ENCODE measurements around the gene ACTR5.

Gene ACTR5

GRCh38 chr20:38748097-38748860 lies at the start of gene ACTR5:
Gene ACTR5 (plus strand): TSS chr20:38748460. CDS start chr20:38748479, 19 bp downstream.
- no peaks in the 10 kb centered on the region; the same call in 1 of the 2 replicates for H3K27me3 ChIP-seq (ENCODE audit: control insufficient read depth, insufficient read depth, low read length)
- H3K27ac ChIP-seq (ENCODE audit: low read length) = no peak within 1 kb of the TSS
- H3K4me3 ChIP-seq (ENCODE audit: low read length) = peak within 1 kb of the TSS; percentile 99
- DNase-seq (ENCODE audit: low read depth, low spot score) = peak; percentile 64
- no CpG with 5 or more reads among the region's 84 CpGs for WGBS (ENCODE audit: insufficient coverage, insufficient read length)
- no peaks in the 10 kb centered on the region for H3K36me3 ChIP-seq (ENCODE audit: control insufficient read depth, insufficient read depth, low read length)
- H3K4me1 ChIP-seq (ENCODE audit: control insufficient read depth, insufficient read depth, low read length) = peaks cover 6% of the 10 kb centered on the region
- no peaks in the 10 kb centered on the region for H3K9me3 ChIP-seq (ENCODE audit: control insufficient read depth, insufficient read depth, low read length)

GRCh38 chr20:38698541-38698940 lies 49.7 kb upstream of the ACTR5 start:
- no peak for DNase-seq (ENCODE audit: low read depth, low spot score)
- Histone ChIP-seq H3K4me1 (ENCODE audit: control insufficient read depth, insufficient read depth, low read length) (peaks cover 2% of the 10 kb centered on the region), H3K27me3 (ENCODE audit: control insufficient read depth, insufficient read depth, low read length) (no peaks in the 10 kb centered on the region), H3K4me3 (ENCODE audit: low read length) (no peak overlapping the region), H3K27ac (ENCODE audit: low read length) (no peak overlapping the region), H3K9me3 (ENCODE audit: control insufficient read depth, insufficient read depth, low read length) (no peaks in the 10 kb centered on the region), H3K36me3 (ENCODE audit: control insufficient read depth, insufficient read depth, low read length) (no peaks in the 10 kb centered on the region)
- no CpG with 5 or more reads among the region's 15 CpGs for WGBS (ENCODE audit: insufficient coverage, insufficient read length)

GRCh38 chr20:38700141-38700540 lies 48.1 kb upstream of the ACTR5 start:
- no peaks in the 10 kb centered on the region for H3K36me3 ChIP-seq (ENCODE audit: control insufficient read depth, insufficient read depth, low read length)
- no CpG with 5 or more reads among the region's 4 CpGs for WGBS (ENCODE audit: insufficient coverage, insufficient read length)
- H3K4me3 ChIP-seq (ENCODE audit: low read length) = no peak overlapping the region
- H3K27me3 ChIP-seq (ENCODE audit: control insufficient read depth, insufficient read depth, low read length) = no peaks in the 10 kb centered on the region
- no peak overlapping the region for H3K27ac ChIP-seq (ENCODE audit: low read length)
- DNase-seq (ENCODE audit: low read depth, low spot score) = no peak
- H3K4me1 ChIP-seq (ENCODE audit: control insufficient read depth, insufficient read depth, low read length) = peaks cover 2% of the 10 kb centered on the region
- H3K9me3 ChIP-seq (ENCODE audit: control insufficient read depth, insufficient read depth, low read length) = no peaks in the 10 kb centered on the region

DNA sequence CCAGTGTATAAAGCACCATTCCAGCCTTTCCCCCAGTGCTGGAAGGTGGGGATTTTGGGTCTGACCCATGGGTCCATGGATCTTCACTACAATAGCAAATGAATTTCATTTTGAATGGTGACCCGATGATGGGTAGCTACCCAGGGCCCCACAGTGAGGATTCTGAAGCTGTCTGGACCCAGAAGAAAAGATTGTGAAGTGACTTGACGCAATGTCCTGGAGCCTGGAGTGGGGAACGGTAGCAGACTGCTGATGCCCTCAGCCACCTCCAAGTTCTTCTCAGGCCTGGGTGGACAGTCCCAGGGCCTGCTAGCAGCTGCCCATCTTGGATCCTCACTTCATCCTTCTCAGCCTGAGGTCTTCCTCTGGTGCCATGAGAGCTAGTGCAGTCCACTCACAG lies 47.3 kb upstream of the ACTR5 start:
- no peaks in the 10 kb centered on the region for H3K9me3 ChIP-seq (ENCODE audit: control insufficient read depth, insufficient read depth, low read length)
- no peaks in the 10 kb centered on the region for H3K27me3 ChIP-seq (ENCODE audit: control insufficient read depth, insufficient read depth, low read length)
- no peak for DNase-seq (ENCODE audit: low read depth, low spot score)
- peaks cover 2% of the 10 kb centered on the region for H3K4me1 ChIP-seq (ENCODE audit: control insufficient read depth, insufficient read depth, low read length)
- WGBS (ENCODE audit: insufficient coverage, insufficient read length) = no CpG with 5 or more reads among the region's 3 CpGs
- H3K27ac ChIP-seq (ENCODE audit: low read length) = no peak overlapping the region
- H3K36me3 ChIP-seq (ENCODE audit: control insufficient read depth, insufficient read depth, low read length) = no peaks in the 10 kb centered on the region
- H3K4me3 ChIP-seq (ENCODE audit: low read length) = no peak overlapping the region

- Histone ChIP-seq H3K27ac (ENCODE audit: low read length) (no peak overlapping the region), H3K36me3 (ENCODE audit: control insufficient read depth, insufficient read depth, low read length) (no peaks in the 10 kb centered on the region), H3K4me3 (ENCODE audit: low read length) (no peak overlapping the region), H3K4me1 (ENCODE audit: control insufficient read depth, insufficient read depth, low read length) (peaks cover 2% of the 10 kb centered on the region), H3K27me3 (ENCODE audit: control insufficient read depth, insufficient read depth, low read length) (no peaks in the 10 kb centered on the region), H3K9me3 (ENCODE audit: control insufficient read depth, insufficient read depth, low read length) (no peaks in the 10 kb centered on the region)
- no peak for DNase-seq (ENCODE audit: low read depth, low spot score)
- no CpG with 5 or more reads among the region's 3 CpGs for WGBS (ENCODE audit: insufficient coverage, insufficient read length)
These were observed 44.7 kb upstream of the ACTR5 start for GRCh38 chr20:38703526-38703925.

DNA sequence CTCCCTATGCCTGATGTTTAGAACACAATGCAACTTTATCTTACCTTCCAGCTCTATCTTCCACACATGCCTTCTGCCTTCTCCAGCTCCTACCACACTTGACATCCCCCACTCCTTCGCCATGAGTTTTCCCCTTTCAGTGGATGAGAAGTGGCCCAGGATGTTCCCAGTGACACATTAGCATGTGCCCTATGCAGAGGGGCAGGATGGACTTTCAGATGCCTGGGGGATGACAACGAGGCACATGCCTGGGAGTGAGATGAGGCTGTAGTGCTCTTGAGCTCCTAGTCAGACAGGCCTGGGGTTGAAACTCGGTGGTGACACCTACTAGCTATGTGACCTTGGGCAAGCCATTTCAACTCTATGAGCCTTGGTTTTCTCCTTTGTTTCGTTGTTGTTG lies 44.1 kb upstream of the ACTR5 start:
- WGBS (ENCODE audit: insufficient coverage, insufficient read length) = no CpG with 5 or more reads among the region's 4 CpGs

GRCh38 chr20:38706509-38706908 lies 41.8 kb upstream of the ACTR5 start:
- no CpG with 5 or more reads among the region's 7 CpGs for WGBS (ENCODE audit: insufficient coverage, insufficient read length)
- no peak for DNase-seq (ENCODE audit: low read depth, low spot score)
- H3K36me3 ChIP-seq (ENCODE audit: control insufficient read depth, insufficient read depth, low read length) = no peaks in the 10 kb centered on the region
- no peaks in the 10 kb centered on the region for H3K9me3 ChIP-seq (ENCODE audit: control insufficient read depth, insufficient read depth, low read length)
- H3K27me3 ChIP-seq (ENCODE audit: control insufficient read depth, insufficient read depth, low read length) = no peaks in the 10 kb centered on the region
- H3K4me3 ChIP-seq (ENCODE audit: low read length) = no peak overlapping the region
- no peak overlapping the region for H3K27ac ChIP-seq (ENCODE audit: low read length)
- no peaks in the 10 kb centered on the region; the same call in 1 of the 2 replicates for H3K4me1 ChIP-seq (ENCODE audit: control insufficient read depth, insufficient read depth, low read length)

More for the DNA sequence above, 44.1 kb upstream of the ACTR5 start:
- Histone ChIP-seq H3K4me3 (ENCODE audit: low read length) (no peak overlapping the region), H3K36me3 (ENCODE audit: control insufficient read depth, insufficient read depth, low read length) (no peaks in the 10 kb centered on the region), H3K4me1 (ENCODE audit: control insufficient read depth, insufficient read depth, low read length) (peaks cover 2% of the 10 kb centered on the region), H3K27me3 (ENCODE audit: control insufficient read depth, insufficient read depth, low read length) (no peaks in the 10 kb centered on the region), H3K27ac (ENCODE audit: low read length) (no peak overlapping the region), H3K9me3 (ENCODE audit: control insufficient read depth, insufficient read depth, low read length) (no peaks in the 10 kb centered on the region)
- no peak for DNase-seq (ENCODE audit: low read depth, low spot score)

DNA sequence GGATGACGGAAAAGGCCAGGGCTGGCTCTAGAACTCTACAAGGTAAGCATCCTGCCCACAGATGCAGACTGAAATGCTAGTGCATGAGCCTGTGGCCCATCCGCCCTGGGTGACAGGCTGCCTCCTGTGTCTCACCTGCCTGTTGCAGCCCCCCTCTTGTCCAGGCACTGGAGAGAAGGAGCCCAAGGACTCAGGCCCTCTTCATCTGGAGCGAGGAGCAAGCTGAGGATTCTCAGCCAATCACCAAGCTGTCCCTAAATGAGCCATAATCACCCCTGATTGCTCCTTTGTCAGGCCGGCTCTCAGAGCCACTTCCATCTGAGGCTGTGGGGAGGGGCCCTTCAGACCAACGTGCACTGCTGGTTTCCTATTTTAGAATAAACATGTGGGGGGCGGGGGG lies 34.0 kb upstream of the ACTR5 start:
- H3K4me1 ChIP-seq (ENCODE audit: control insufficient read depth, insufficient read depth, low read length) = peaks cover 2% of the 10 kb centered on the region; the same call in 1 of the 2 replicates
- no peak for DNase-seq (ENCODE audit: low read depth, low spot score)
- no peaks in the 10 kb centered on the region for H3K9me3 ChIP-seq (ENCODE audit: control insufficient read depth, insufficient read depth, low read length)
- no peak overlapping the region for H3K4me3 ChIP-seq (ENCODE audit: low read length)
- no peaks in the 10 kb centered on the region for H3K36me3 ChIP-seq (ENCODE audit: control insufficient read depth, insufficient read depth, low read length)
- H3K27ac ChIP-seq (ENCODE audit: low read length) = no peak overlapping the region
- no CpG with 5 or more reads among the region's 6 CpGs for WGBS (ENCODE audit: insufficient coverage, insufficient read length)
- H3K27me3 ChIP-seq (ENCODE audit: control insufficient read depth, insufficient read depth, low read length) = no peaks in the 10 kb centered on the region; the same call in 1 of the 2 replicates

GRCh38 chr20:38715646-38716045 lies 32.6 kb upstream of the ACTR5 start:
- Histone ChIP-seq H3K4me1 (ENCODE audit: control insufficient read depth, insufficient read depth, low read length) (peaks cover 2% of the 10 kb centered on the region; the same call in 1 of the 2 replicates), H3K4me3 (ENCODE audit: low read length) (no peak overlapping the region), H3K9me3 (ENCODE audit: control insufficient read depth, insufficient read depth, low read length) (no peaks in the 10 kb centered on the region), H3K27ac (ENCODE audit: low read length) (no peak overlapping the region), H3K27me3 (ENCODE audit: control insufficient read depth, insufficient read depth, low read length) (peaks cover 8% of the 10 kb centered on the region; the same call in 1 of the 2 replicates), H3K36me3 (ENCODE audit: control insufficient read depth, insufficient read depth, low read length) (no peaks in the 10 kb centered on the region)
- no CpG with 5 or more reads among the region's 10 CpGs for WGBS (ENCODE audit: insufficient coverage, insufficient read length)
- DNase-seq (ENCODE audit: low read depth, low spot score) = no peak

GRCh38 chr20:38722683-38723016 lies 25.6 kb upstream of the ACTR5 start:
- no CpG with 5 or more reads among the region's 7 CpGs for WGBS (ENCODE audit: insufficient coverage, insufficient read length)
- Histone ChIP-seq H3K9me3 (ENCODE audit: control insufficient read depth, insufficient read depth, low read length) (no peaks in the 10 kb centered on the region), H3K4me3 (ENCODE audit: low read length) (no peak overlapping the region), H3K27me3 (ENCODE audit: control insufficient read depth, insufficient read depth, low read length) (peaks cover 73% of the 10 kb centered on the region), H3K36me3 (ENCODE audit: control insufficient read depth, insufficient read depth, low read length) (no peaks in the 10 kb centered on the region), H3K4me1 (ENCODE audit: control insufficient read depth, insufficient read depth, low read length) (peaks cover 10% of the 10 kb centered on the region), H3K27ac (ENCODE audit: low read length) (no peak overlapping the region)
- DNase-seq (ENCODE audit: low read depth, low spot score) = no peak
